COLO668 (cell line): ENCODE results near the gene BMP4.

Experiments used
- DNase-seq: peaks from one replicate; lab custom pipeline; 2025; ENCODE audit not compliant: unreplicated experiment; lab: John Stamatoyannopoulos, UW

Gene BMP4

DNA sequence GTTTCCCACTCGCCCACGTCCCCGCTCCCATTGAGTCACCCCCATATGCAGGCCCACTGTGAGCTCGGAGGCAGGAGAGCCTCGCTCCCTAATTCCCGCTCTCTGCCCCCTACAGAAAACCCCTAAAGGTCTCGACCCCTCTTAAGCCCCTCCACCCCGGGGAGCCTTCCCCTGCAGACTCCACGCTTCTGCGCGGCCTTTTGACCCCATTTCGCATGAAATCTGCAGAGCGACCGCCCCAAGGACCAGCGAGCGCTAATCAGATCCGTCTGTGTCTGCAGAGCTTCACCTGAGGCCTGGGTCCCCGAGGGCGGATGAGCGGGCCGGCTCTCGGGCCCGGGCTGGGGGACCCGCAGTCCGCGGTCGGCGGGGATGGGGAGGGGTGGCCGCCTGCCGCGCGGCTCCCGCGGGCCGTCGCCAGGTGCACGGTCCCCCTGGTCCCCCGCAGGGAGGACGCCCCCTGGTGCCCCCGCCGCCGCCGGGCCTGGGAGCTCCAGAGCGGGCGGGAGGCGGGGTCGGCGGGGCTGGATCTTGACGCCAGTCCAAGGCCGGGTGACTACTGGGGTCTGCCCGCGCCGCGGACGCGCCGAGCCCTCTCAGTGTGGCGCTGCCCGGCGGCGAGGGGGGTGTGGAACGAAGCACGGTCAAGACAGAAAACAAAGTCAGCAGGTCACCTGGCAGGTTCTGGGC, 10.1 kb downstream of the BMP4 start:
- DNase-seq, result peak; percentile 43

GRCh38 chr14:53946071-53946403, 10.6 kb downstream of the BMP4 start:
- no peak for DNase-seq

DNA sequence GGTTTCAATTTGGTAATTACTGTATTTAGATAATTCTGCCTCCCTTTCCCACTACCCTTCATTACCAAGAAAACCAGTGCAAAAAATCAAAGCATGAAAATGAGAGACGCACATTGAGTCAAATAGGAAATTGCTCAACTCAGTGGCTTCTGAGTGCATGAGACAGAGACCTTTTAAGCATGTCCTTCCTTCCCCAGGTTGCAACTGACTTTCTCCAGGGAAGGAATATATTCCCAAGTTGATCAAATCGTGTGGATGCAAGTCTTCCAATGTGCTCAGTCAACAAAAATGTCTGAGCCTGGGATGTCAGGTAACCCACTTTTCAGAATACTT, 12.9 kb downstream of the BMP4 start:
- DNase-seq, result no peak

- no peak for DNase-seq
These were observed 13.5 kb downstream of the BMP4 start for GRCh38 chr14:53942970-53943750.

- DNase-seq, result no peak
These were observed 18.3 kb downstream of the BMP4 start for GRCh38 chr14:53938136-53938837.

DNA sequence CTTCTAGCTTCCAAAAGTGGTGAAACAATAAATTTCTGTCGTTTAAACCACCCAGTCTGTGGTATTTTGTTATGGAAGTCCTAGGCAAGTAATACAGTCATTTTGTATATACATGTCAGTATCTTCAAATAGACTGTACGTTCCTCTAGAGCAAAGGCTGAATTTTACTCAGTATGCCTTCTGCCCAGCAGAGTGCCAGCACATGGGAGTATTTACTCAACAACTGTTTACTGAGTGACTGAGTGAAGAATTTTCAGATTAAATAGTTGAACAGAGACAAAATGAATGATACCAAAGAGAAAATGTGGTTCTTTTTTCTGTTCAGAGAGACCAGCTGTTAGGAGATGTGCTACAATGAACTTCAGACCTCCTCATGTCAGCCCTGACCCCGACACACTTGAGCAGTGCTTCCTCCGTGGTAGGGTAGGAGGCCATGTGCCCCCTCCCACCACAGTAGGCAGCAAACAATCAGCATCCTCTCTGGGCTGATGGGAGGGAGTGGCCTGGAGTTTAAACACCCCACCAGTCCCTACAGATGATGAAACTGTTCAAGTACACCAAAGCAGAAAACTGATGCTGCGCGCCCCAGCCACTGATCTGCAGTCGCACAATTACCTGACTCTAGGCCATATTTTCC, 21.7 kb downstream of the BMP4 start:
- no peak for DNase-seq

- no peak for DNase-seq
These were observed 23.7 kb downstream of the BMP4 start for GRCh38 chr14:53932966-53933365.

DNA sequence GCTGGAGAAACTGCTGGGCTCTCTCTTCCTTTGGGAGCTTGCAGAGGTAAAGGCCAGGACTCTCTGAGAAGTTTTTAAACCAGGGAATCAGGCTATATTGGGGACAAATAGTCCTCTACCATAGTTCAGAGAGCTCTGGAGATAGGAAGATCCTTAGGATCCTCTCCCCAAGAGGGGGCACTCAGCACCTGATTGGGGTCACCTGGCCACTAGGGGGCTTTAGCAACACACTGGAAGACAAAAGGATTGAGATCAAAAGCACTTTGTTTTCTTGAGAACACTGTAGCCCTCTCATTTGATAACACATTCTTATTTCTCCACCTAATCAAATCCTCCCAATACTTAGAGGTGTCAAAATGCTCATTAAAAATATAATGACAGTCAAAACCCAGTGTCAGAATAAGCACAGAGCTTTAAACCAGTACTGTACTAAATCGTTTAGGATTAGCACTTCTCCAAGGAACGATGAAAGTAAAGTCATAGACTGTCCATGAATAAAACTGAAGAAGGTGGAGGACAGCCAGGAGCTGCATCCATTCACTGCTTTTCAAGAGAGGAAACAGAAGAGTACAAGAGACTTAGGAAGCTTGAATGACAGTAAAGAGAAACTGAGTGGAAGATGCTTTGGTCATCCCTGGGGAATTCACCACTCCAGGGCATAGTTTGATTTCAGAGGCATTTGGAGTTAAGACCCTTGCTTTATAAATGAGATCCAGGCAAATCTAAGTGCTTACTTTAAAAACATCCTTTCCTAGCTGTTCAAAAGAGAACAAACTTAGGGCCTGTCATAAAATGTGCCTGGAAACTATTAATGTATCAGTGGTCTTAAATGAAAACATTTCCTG, 26.5 kb downstream of the BMP4 start:
- DNase-seq, result peak; percentile 39

- DNase-seq, result no peak
These were observed 29.5 kb downstream of the BMP4 start for GRCh38 chr14:53927171-53927570.

GRCh38 chr14:53925201-53925766, 31.3 kb downstream of the BMP4 start:
- DNase-seq, result no peak

GRCh38 chr14:53924753-53925152, 31.9 kb downstream of the BMP4 start:
- no peak for DNase-seq

DNA sequence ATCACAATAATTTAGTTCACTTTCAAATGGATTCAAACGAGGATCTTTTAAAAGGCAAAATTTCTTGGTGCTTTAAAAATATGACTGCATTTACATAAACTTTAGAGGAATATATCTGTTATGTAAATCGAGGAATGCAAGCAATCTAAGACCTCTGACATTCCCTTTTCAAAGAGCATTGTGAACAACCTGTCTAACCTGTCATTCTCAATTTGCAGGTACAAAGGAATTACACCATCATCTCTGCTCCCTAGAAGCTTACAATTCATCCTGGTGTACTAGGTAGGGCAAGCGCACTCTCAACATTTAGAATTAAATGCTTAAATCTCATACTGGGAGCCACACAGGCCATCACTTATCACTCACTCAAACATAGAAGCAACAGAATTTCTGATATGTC, 35.6 kb downstream of the BMP4 start:
- no peak for DNase-seq

DNA sequence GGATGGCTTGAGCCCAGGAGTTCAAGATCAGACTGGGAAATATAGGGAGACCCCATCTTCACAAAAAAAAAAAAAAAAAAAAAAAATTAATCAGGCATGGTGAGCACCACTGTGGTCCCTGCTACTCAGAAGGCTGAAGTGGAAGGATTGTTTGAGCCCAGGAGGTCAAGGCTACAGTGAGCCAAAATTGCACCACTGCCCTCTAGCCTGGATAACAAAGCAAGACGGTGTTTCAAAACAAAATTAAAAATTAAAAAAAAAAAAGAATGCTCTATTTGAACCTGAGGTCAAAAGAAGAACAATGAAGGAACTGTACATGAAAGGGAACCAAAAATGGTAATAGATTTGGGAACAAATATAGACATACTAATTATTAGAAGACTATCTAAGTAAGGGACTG, 40.4 kb downstream of the BMP4 start:
- no peak for DNase-seq

DNA sequence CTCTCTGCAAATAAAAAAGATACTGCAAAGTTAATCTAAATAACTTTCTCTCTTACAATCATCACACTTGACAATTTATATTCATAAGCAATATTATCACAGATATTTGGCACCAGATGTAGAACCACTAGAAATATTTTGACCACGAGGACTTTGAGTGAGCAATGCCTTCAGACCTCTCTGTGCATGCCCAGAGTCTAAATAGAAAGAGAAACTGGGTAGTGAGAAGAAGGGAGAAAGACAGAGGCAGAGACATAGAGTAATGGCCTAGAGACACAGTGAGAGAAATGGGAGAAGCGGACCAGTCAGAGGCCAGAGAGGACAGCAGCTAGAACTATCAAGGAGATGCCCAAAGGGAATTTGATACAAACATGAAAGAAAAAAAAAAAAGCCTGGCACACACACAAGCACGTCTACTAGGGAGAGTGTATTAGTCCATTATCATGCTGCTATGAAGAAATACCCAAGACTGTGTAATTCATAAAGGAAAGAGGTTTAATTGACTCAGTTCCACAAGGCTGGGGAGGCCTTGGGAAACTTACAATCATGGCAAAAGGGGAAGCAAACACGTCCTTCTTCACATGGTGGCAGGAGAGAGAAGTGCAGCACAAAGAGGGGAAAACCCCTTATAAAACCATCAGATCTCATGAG, 41.1 kb downstream of the BMP4 start:
- no peak for DNase-seq

GRCh38 chr14:53912021-53912420, 44.6 kb downstream of the BMP4 start:
- no peak for DNase-seq

DNA sequence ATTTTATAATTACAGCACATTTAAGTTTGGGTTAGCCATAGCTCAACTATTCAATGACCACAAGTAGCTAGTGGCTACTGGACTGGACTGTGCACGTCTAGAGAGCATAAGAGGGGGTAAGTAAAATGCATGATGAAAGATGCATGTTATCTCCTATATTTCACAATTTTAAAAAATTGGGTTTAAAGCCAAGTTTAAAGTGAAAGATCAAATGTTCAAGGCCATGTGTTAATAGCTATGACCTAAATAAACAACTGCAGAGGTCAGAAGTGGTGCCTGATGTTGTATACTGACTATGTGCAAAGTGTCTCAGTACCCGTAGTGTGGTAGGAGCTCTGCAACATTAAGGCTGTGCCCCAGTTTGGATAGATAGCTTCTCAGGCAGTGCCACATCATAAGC, 48.2 kb downstream of the BMP4 start:
- no peak for DNase-seq

DNA sequence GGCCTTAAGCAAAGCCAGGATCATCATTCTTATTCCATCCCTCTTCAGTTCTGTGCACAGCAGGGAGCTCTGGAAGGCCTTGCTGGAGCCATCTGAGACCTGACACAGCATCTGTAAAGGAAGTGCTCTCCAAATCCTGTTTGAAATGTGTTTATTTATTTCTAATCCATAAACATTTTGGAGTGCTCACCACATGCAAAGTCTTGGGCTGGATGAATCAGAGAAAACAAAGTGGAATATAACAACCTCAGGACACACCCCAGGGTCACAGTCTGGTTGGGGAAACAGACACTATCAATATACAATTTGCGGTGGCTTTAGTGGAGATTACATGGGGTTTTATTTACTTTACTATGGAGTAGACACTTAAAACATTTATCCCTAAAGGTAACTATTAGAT, 54.3 kb downstream of the BMP4 start:
- no peak for DNase-seq

- DNase-seq, result no peak
These were observed 56.1 kb downstream of the BMP4 start for GRCh38 chr14:53900499-53900898.
